Measurements from ENCODE around the gene PPP2R2B.

PPP2R2B gene

GRCh38 chr5:146788898-146789297 is 89.7 kb downstream of the PPP2R2B start:
- DNase-seq: no peak

DNA sequence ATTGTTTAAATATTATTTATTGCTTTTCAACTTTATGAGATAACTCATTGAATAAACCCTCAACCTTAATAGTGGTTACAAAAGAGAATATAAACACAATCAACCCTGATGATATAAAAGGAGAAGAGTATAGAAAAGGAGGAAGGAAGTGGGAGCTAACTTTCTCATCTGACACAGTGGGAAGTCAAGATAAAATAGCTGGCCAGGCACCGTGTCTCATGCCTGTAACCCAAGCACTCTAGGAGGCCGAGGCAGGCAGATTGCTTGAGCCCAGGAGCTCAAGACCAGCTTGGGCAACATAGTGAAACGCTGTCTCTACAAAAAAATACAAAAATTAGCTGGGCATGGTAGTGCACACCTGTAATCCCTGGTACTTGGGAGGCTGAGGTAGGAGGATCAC is 93.5 kb downstream of the PPP2R2B start:
- DNase-seq: peak in 2 of 56 donors; percentile 7 to 17

GRCh38 chr5:146781157-146781556 is 97.4 kb downstream of the PPP2R2B start:
- no peak for DNase-seq

DNA sequence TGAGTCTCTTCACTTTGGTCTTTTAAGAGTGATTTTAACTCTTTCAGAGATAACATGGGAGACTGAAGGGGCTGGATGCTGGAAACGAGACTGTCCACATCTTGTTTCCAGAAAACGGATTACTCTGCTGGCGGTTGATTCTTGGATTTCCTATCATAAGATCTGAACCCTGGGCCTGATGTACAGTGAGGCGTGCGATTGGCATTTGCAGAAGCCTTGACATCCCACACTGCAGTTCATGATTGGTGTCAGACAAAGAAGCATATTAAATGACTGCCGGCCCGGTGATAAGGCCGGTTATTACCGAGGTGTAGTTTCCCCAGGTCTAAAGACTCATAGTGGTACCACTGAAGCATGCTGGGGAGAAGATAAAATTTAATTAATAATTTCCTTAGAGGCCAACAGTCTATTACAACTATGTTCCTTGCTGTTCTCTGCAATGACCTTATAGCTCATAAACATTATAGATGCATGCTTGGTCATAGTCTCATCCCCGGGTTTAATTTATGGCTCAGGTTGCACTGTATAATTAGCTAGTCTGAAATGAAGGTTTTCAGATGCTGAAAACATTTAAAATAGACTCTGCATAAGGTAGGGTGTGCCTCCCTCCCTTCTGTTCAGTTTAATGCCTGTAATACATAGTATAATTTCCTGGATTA is 99.2 kb downstream of the PPP2R2B start:
- no peak for DNase-seq

DNA sequence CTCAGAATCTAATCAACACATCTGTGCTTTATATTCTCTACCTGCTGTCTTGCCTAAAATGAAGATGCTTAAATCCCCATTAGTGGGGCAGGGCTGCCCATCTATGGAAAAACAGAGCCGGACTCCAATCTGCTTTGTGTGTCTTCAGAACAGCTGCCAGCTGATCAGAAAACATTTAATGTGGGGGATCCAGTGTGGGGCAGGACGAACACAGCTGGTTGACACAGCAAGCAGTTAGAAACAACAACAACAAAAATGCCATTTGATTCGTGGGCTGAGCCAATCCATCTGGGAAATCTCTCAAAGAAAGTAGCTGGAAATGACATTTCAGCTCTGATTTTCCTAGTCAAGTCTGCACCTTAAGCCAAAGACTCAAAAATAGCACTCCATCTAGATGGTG is 99.8 kb downstream of the PPP2R2B start:
- DNase-seq: peak in 8 of 56 donors; percentile 3 to 27 (median 16)

- DNase-seq: no peak
These were observed 100.3 kb downstream of the PPP2R2B start for GRCh38 chr5:146778261-146778660.

- no peak for DNase-seq
These were observed 105.6 kb downstream of the PPP2R2B start for GRCh38 chr5:146772881-146773466.

GRCh38 chr5:146770980-146771379 is 107.6 kb downstream of the PPP2R2B start:
- no peak for DNase-seq

DNA sequence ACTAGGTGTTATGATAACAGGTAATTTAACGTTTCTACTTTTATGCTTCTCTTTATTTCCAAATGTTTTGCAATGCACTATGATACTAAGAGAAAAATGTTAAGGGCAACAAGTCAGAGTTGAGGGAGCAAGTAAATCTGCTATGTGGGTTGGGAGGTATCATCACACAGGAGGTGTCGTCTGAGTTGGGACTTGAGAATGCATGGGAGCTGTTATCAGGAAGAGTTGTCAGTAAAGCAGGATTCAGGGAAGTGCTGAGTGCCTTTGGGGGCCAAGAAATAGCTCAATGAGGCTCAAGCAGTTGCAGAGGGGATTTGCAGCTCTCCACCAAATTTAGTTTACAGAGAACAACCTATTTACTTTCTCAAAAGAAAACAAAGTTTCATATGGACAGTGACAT is 108.0 kb downstream of the PPP2R2B start:
- DNase-seq: no peak

GRCh38 chr5:146767534-146767933 is 111.0 kb downstream of the PPP2R2B start:
- DNase-seq: no peak

GRCh38 chr5:146766013-146766412 is 112.5 kb downstream of the PPP2R2B start:
- DNase-seq: no peak

DNA sequence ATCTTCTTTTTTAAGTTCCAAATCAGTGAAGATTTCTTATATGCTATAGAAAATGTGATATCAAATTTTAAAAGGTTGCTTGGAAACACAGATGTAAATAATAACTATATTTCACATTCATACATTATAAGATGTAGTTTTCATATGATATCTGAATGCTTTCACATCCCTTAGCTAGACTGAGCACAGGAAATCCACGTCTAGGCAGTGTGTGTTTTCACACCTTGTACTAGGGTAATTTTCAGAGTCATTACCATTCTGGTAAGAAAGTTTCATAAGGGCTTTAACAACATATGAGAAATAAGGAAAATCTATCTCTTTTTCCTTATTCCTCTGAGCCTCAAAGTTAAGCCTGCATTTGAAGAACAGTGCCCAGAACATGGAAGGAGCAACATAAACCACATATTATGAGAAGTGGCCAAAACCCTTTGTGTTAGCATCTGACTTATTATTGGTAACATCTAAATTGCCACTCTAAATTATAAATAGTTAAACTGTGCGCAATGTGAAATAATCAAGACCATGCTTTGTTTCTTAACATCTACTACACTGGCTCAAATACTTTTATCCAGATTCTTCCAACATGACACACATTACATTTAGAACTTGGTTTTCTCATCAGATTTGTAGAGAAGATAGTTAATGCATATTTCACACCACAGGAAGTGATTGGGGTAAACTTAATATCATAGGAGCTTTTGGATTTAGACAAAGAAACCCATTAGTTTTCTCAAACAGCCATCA is 113.3 kb downstream of the PPP2R2B start:
- DNase-seq: no peak

DNA sequence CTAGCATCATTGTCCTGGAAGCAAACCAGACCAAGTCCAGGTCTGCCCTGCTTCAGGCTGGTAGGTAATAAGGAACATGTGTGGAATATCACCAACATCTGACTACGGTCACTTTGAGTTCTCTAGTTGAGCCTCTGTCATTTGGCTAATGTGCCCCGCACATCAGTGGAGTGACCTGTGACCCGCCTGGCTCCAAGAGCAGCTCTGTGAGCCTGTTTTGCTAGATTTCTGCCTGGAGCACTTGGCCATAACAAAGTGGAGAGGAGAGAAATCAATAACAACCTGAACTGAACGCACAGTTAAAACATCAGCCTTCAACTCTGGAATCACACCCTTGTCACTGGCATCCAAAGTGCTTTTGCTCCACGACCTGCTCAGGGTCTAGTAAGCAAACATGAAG is 115.7 kb downstream of the PPP2R2B start:
- DNase-seq: no peak

DNA sequence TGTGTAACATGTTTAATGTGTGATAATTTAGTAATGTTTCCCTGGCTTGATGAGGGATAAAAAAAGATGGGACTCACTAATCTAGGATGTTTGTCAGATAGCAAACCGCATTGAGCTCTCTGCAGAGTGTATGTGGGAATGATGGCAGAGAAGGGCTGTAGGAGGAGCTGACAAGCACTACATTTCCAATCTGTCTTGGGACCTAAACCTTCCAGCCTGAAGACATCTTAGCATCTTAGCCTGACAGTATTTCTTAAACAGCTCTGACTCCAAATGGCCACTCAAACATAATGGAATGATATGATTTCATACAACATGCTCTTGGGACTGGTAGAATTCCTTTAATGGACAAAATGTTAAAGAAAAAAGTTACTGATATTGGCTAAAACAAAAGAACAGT is 116.7 kb downstream of the PPP2R2B start:
- no peak for DNase-seq

DNA sequence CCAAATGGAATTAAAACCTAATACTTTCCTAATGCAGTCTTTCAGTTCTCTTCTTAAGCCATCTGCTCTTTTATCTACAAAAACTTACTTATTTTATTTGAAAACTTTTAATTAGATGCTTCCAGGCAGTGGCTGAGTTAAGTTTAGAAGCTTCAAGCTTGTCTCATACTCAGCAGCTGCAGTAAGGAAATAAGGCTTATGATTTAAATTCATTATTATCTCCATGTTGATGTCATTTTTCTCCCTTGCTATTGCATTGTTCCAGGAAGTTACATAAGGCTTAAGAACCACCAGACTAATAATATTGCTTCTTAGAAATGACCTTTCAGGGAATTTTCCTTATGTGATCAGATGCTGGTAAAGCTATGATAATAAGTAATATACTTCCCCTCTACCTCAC is 119.6 kb downstream of the PPP2R2B start:
- DNase-seq: no peak

- no peak for DNase-seq
These were observed 120.5 kb downstream of the PPP2R2B start for GRCh38 chr5:146758076-146758475.

GRCh38 chr5:146756546-146756945 is 122.0 kb downstream of the PPP2R2B start:
- no peak for DNase-seq

GRCh38 chr5:146755793-146756192 is 122.8 kb downstream of the PPP2R2B start:
- DNase-seq: no peak

- DNase-seq: no peak
These were observed 123.9 kb downstream of the PPP2R2B start for GRCh38 chr5:146754621-146755020.

DNA sequence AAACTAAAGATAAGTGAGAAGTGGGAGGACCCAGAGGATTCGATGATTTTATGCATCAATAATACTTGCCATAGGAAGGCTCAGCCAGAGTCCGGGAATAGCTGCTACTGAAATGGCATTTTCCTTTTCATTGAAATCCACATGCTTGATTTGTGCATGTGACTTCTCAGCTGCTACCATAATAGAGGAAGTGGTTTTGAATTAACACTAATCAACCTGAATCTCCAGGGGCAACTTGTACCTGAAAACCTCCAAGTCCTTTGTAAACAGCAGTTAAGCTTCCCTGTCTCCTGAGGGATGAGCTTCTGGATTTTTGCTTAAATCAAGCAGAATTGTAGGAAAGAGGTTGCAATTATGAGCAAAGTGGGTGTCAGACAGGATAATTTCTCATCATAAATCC is 124.9 kb downstream of the PPP2R2B start:
- no peak for DNase-seq

- no peak for DNase-seq
These were observed 126.7 kb downstream of the PPP2R2B start for GRCh38 chr5:146751781-146752401.

- DNase-seq: no peak
These were observed 127.5 kb downstream of the PPP2R2B start for GRCh38 chr5:146751054-146751453.
